Activated B cell treated with CpG ODN at 0.5 μM for 24 hours (primary cell): ENCODE measurements around the gene KANK2. TPM values are rescaled to one million over a fixed set of nuclear protein-coding genes. Genes with fewer than 3 reads are reported as not detected.
A peak's percentile ranks its signal among the peaks of the same experiment; 100 is the strongest.

Experiments
- ATAC-seq: fragments of 200-7000 bp; cut with Tn5 transposase; one replicate; pipeline ENCODE4 v1.10.0; 2021; ENCODE audit warnings: low read depth, mild to moderate bottlenecking, moderate library complexity
- CTCF ChIA-PET: fragments of 350-600 bp; sonication (Branson Sonifier 250); formaldehyde crosslinking; loops from one replicate; lab custom pipeline; 2021; ENCODE audit warnings: antibody characterized with exemption; lab: Charles Lee
- POLR2A ChIA-PET: fragments of 350-600 bp; sonication (Branson Sonifier 250); formaldehyde crosslinking; loops from one replicate; lab custom pipeline; 2021; ENCODE audit warnings: antibody characterized with exemption; lab: Charles Lee
- DNase-seq: peaks from one replicate; pipeline ENCODE4 v3.0.0; 2022
- H3K27ac Mint-ChIP-seq: one replicate; pipeline ENCODE4 v1.8.0; 2020; ENCODE audit warnings: mixed read lengths
- H3K27me3 Mint-ChIP-seq: one replicate; pipeline ENCODE4 v1.8.0; 2021; ENCODE audit warnings: mixed read lengths
- H3K36me3 Mint-ChIP-seq: one replicate; pipeline ENCODE4 v1.8.0; 2021; ENCODE audit warnings: low read depth, mixed read lengths
- H3K4me1 Mint-ChIP-seq: one replicate; pipeline ENCODE4 v1.8.0; 2021; ENCODE audit warnings: mixed read lengths
- H3K4me3 Mint-ChIP-seq: one replicate; pipeline ENCODE4 v1.8.0; 2020; ENCODE audit warnings: mild to moderate bottlenecking, mixed read lengths
- H3K9me3 Mint-ChIP-seq: one replicate; pipeline ENCODE4 v1.8.0; 2020; ENCODE audit warnings: mixed read lengths
- CTCF ChIP-seq: fragments of 200-600 bp; IDR thresholded peaks from one replicate; pipeline ENCODE4 v1.8.0; 2022; ENCODE audit warnings: antibody characterized with exemption, mild to moderate bottlenecking
- intact Hi-C: fragments of 100-400 bp; cut with micrococcal nuclease; formaldehyde crosslinking; loops from one replicate; pipeline ENCODE4 v1.15.1; 2024
- total RNA-seq: library from RNA; stranded (reverse); gene quantifications from 2 replicates; pipeline ENCODE4 v1.2.3, GENCODE V29; 2022

The KANK2 gene
- total RNA-seq, 1 donor from 2014 or later: 3.3 TPM

- H3K36me3 Mint-ChIP-seq: no peaks in the 10 kb centered on the region
- H3K4me3 Mint-ChIP-seq: no peak overlapping the region
- ChIA-PET CTCF (no interaction called here), POLR2A (no interaction called here)
- no peak for ATAC-seq
- peaks cover 18% of the 10 kb centered on the region for H3K27me3 Mint-ChIP-seq
- TF ChIP-seq CTCF: no peak
- peaks cover 11% of the 10 kb centered on the region for H3K4me1 Mint-ChIP-seq
- H3K9me3 Mint-ChIP-seq: no peaks in the 10 kb centered on the region
- no peak for DNase-seq
- H3K27ac Mint-ChIP-seq: no peak overlapping the region
- intact Hi-C loops: loop anchor here (5.0 kb wide), 1 partner anchor 42 kb away; the partner anchor contains the start of gene SPC24
Measured at GRCh38 chr19:11198769-11199424, 1.6 kb upstream of the KANK2 start.

GRCh38 chr19:11198175-11198534 lies 810 bp upstream of the KANK2 start:
- intact Hi-C loops: loop anchor here (5.0 kb wide), 1 partner anchor 41 kb away; the partner anchor contains the start of gene SPC24
- no peak for TF ChIP-seq CTCF
- H3K4me1 Mint-ChIP-seq: peaks cover 11% of the 10 kb centered on the region
- POLR2A ChIA-PET: interaction anchor here (0.5 kb wide), 1 partner anchor 225 kb away, joined by 4 read pairs; no protein-coding TSS in a partner anchor
- CTCF ChIA-PET: no interaction called here
- ATAC-seq (no peak), DNase-seq (no peak)
- no peaks in the 10 kb centered on the region for H3K9me3 Mint-ChIP-seq
- peak overlapping the region; percentile 73 for H3K4me3 Mint-ChIP-seq
- no peak overlapping the region for H3K27ac Mint-ChIP-seq
- H3K27me3 Mint-ChIP-seq: peaks cover 16% of the 10 kb centered on the region
- no peaks in the 10 kb centered on the region for H3K36me3 Mint-ChIP-seq

- Mint-ChIP-seq H3K36me3 (no peaks in the 10 kb centered on the region), H3K27me3 (peaks cover 15% of the 10 kb centered on the region), H3K27ac (no peak overlapping the region), H3K4me1 (peaks cover 19% of the 10 kb centered on the region), H3K4me3 (peak overlapping the region; percentile 74), H3K9me3 (no peaks in the 10 kb centered on the region)
- POLR2A ChIA-PET: no interaction called here
- ATAC-seq (no peak), DNase-seq (no peak)
- CTCF ChIA-PET: no interaction called here
- no peak for TF ChIP-seq CTCF
- intact Hi-C loops: loop anchor here (1.0 to 5.0 kb wide), 2 partner anchors 16 to 39 kb away; partner anchors contain the start of gene SPC24
Measured at GRCh38 chr19:11196406-11197287, 698 bp downstream of the KANK2 start.

- CTCF ChIA-PET: interaction anchor here (1.0 kb wide), 1 partner anchor 70 kb away, joined by 3 read pairs; no protein-coding TSS in a partner anchor
Measured at GRCh38 chr19:11195681-11196080, 1.7 kb downstream of the KANK2 start.

More at GRCh38 chr19:11195681-11196080, 1.7 kb downstream of the KANK2 start:
- POLR2A ChIA-PET: no interaction called here
- H3K27ac Mint-ChIP-seq: no peak overlapping the region
- ATAC-seq: no peak
- intact Hi-C loops: loop anchor here (5.0 kb wide), 1 partner anchor 38 kb away; the partner anchor contains the start of gene SPC24
- no peaks in the 10 kb centered on the region for H3K36me3 Mint-ChIP-seq
- peaks cover 15% of the 10 kb centered on the region for H3K27me3 Mint-ChIP-seq
- no peak for TF ChIP-seq CTCF
- no peaks in the 10 kb centered on the region for H3K9me3 Mint-ChIP-seq
- no peak overlapping the region for H3K4me3 Mint-ChIP-seq
- DNase-seq: no peak
- H3K4me1 Mint-ChIP-seq: peaks cover 22% of the 10 kb centered on the region
